ENCODE results near the gene FMO2. TPM values are rescaled to one million over a fixed set of nuclear protein-coding genes. Genes with fewer than 3 reads are reported as not detected.

FMO2 gene
- total and polyA plus RNA-seq, 2 of the 8 experiments (the other 6 are each of a cell fraction or from before 2014, with no cell fraction given) = not detected

- H3K36me3 ChIP-seq (ENCODE audit: control insufficient read depth in 2 of 4, insufficient read depth in 4 of 4, low read length in 3 of 4) = no peaks in the 10 kb centered on the region; a peak in 1 of 8 replicates
- H3K4me1 ChIP-seq (replicated peaks in 1 of 4; ENCODE audit: control insufficient read depth in 3 of 4, insufficient read depth in 4 of 4, low read length in 3 of 4) = no peaks in the 10 kb centered on the region
- no peak overlapping the region for H4K8ac ChIP-seq (ENCODE audit: extremely low read depth, insufficient read depth, low read length)
- no peaks in the 10 kb centered on the region for H4K20me1 ChIP-seq (replicated peaks in 1 of 2; ENCODE audit: control insufficient read depth in 1 of 2, insufficient read depth in 2 of 2, low read length in 2 of 2)
- H3K14ac ChIP-seq (ENCODE audit: insufficient read length) = no peak overlapping the region
- no peak overlapping the region for H2BK120ac ChIP-seq (replicated peaks; ENCODE audit: low read depth, low read length)
- ChIA-PET CTCF (ENCODE audit: partially characterized antibody) (interaction anchor here (0.9 to 3.7 kb wide), 5 partner anchors 9 to 57 kb away, joined by 3 to 15 read pairs (median 4); no protein-coding TSS in a partner anchor), POLR2A (ENCODE audit: partially characterized antibody) (no interaction called here)
- H3K23ac ChIP-seq (ENCODE audit: insufficient read length) = no peak overlapping the region
- no peak for DNase-seq (ENCODE audit: low read depth in 1 of 2, low spot score in 2 of 2)
- no peak overlapping the region for H3K4ac ChIP-seq (replicated peaks; ENCODE audit: insufficient read length, low read depth, low read length)
- H3K9ac ChIP-seq (replicated peaks in 1 of 4; ENCODE audit: extremely low read depth in 1 of 4, low read depth in 3 of 4, low read length in 3 of 4) = no peak overlapping the region
- no peaks in the 10 kb centered on the region for H3K79me1 ChIP-seq (ENCODE audit: low read depth, low read length)
- no peaks in the 10 kb centered on the region for H3K9me3 ChIP-seq (ENCODE audit: insufficient read depth in 2 of 2, low read depth in 1 of 2, low read length in 1 of 2)
- H3K27ac ChIP-seq (ENCODE audit: low read depth, low read length) = no peak overlapping the region
- no peaks in the 10 kb centered on the region for H3K27me3 ChIP-seq (replicated peaks in 1 of 4; ENCODE audit: control insufficient read depth in 3 of 4, extremely low read depth in 1 of 4, insufficient read depth in 3 of 4, low read length in 3 of 4)
- WGBS, 2 experiments (ENCODE audit: extremely low coverage in 1 of 2, insufficient coverage in 1 of 2, insufficient read length in 1 of 2, insufficient replicate concordance in 2 of 2, low coverage in 1 of 2, low lambda C conversion rate in 2 of 2, missing lambda C conversion rate in 1 of 2) = 94% methylated on average over 3 of the region's 3 CpGs; no CpG with 5 or more reads in 1 of the 2 experiments
- H2BK15ac ChIP-seq (ENCODE audit: low read length) = no peak overlapping the region
- H3K23me2 ChIP-seq (ENCODE audit: low read depth, low read length) = no peaks in the 10 kb centered on the region
- no peak for FAIRE-seq
- H2BK20ac ChIP-seq (ENCODE audit: low read length) = no peak overlapping the region
- H2AFZ ChIP-seq (ENCODE audit: low read length) = no peak overlapping the region
- H3K18ac ChIP-seq (ENCODE audit: extremely low read depth, low read length) = no peak overlapping the region
- no peak overlapping the region for H4K91ac ChIP-seq (replicated peaks; ENCODE audit: insufficient read length, low read length)
- H4K5ac ChIP-seq (ENCODE audit: insufficient read length, low read depth, low read length) = no peak overlapping the region
- H3K4me3 ChIP-seq (ENCODE audit: extremely low read depth in 1 of 4, insufficient read depth in 2 of 4, low read depth in 3 of 4, low read length in 4 of 4) = no peak overlapping the region
- no peak overlapping the region for H2BK12ac ChIP-seq (ENCODE audit: low read depth, low read length)
- H3K79me2 ChIP-seq (ENCODE audit: control insufficient read depth in 1 of 2, insufficient read depth in 2 of 2, low read length in 2 of 2) = no peaks in the 10 kb centered on the region
- no peak overlapping the region for H3K56ac ChIP-seq (replicated peaks; ENCODE audit: insufficient read length, low read depth, low read length)
- no peak overlapping the region for H2BK5ac ChIP-seq (ENCODE audit: low read depth, low read length)
- H3K4me2 ChIP-seq (ENCODE audit: insufficient read depth in 1 of 2, low read depth in 2 of 2, low read length in 2 of 2) = no peak overlapping the region
- H2AK5ac ChIP-seq (ENCODE audit: low read depth, low read length) = no peak overlapping the region
- TF ChIP-seq SAP30 (IDR thresholded peaks at IDR 0.05; ENCODE audit: insufficient read depth, insufficient replicate concordance, low read length) = no peak
- no peak for TF ChIP-seq RBBP5 (IDR thresholded peaks at IDR 0.05; ENCODE audit: borderline replicate concordance, low read depth, low read length)
- TF ChIP-seq CHD2 (IDR thresholded peaks at IDR 0.05; ENCODE audit: low read length) = no peak
- no peak for TF ChIP-seq RFX5 (IDR thresholded peaks at IDR 0.05; ENCODE audit: borderline replicate concordance, low read depth, low read length)
- TF ChIP-seq HDAC6 (IDR thresholded peaks at IDR 0.05; ENCODE audit: low read depth, low read length) = no peak
- TF ChIP-seq MAFK (IDR thresholded peaks at IDR 0.05; ENCODE audit: low read depth, low read length) = no peak
- TF ChIP-seq E2F6 (IDR thresholded peaks at IDR 0.05) = no peak
- TF ChIP-seq BRCA1 (IDR thresholded peaks at IDR 0.05; ENCODE audit: low read depth, low read length) = no peak
- TF ChIP-seq FOSL1 (IDR thresholded peaks at IDR 0.05; ENCODE audit: insufficient read depth, low read depth, low read length) = no peak
- no peak for TF ChIP-seq POLR2A (IDR thresholded peaks at IDR 0.05; ENCODE audit: control extremely low read depth in 1 of 2, low read depth in 2 of 2, low read length in 2 of 2)
- TF ChIP-seq PHF8 (conservative IDR thresholded peaks at IDR 0.05; ENCODE audit: low read depth, low read length) = no peak
- no peak for TF ChIP-seq SP1 (IDR thresholded peaks at IDR 0.05; ENCODE audit: low read depth, low read length)
Observed at GRCh38 chr1:171195767-171196166, 10.7 kb downstream of the FMO2 start.

Measured in H1 (cell line).